ENCODE results near the gene PPP2R5B.

- TF ChIP-seq CTCF (conservative IDR thresholded peaks at IDR 0.05 in 1 of 2, IDR thresholded peaks at IDR 0.05 in 1 of 2; ENCODE audit: low read depth in 1 of 2, low read length in 2 of 2): no peak
- no peak for TF ChIP-seq EZH2 (IDR thresholded peaks at IDR 0.05; ENCODE audit: low read length, missing control alignments)
These were observed 35.0 kb downstream of the PPP2R5B start for GRCh38 chr11:64959498-64959897.

Data from fibroblast of lung (primary cell).